ENCODE measurements around the gene UPF2. TPM values are rescaled to one million over a fixed set of nuclear protein-coding genes. Genes with fewer than 3 reads are reported as not detected.

Gene UPF2
- total RNA-seq, 1 experiment from 2014 or later, result 30.6 TPM

DNA sequence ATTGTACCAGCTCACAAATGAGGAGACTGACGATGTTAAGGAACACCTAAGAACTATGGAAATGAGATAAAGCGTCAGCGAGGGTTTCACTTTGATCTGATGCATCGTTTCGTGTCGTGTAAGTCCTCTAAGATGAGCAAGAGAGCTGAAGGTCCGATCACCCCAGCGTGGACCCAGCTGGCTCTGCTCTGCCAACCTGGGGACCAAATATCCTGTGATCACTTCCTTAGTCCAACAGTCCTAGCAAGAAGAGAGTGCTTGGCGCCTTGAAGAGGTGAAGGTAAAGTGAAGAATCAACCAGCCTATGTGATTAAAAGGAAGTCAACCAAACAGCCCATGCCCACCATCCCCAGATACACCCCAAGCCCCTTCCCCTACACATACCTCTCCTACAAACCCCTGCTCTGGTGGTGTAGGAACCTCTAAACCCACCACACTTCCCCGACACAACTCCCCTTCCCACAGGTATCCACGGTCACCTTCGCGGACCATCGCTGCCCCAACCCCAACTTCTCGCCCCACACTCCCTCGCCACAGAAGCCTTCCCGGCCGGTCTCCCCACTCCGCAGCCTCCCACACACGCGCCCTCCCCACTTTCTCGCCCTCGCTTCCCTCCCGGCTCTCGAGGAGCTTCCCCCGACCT, 722 bp downstream of the UPF2 start:
- POLR2A ChIA-PET (ENCODE audit: low non-redundant PET), result interaction anchor here (0.5 kb wide), 1 partner anchor 9 kb away, joined by 3 read pairs; no protein-coding TSS in a partner anchor
- Histone ChIP-seq H3K9me3 (ENCODE audit: low read depth, low read length, poor library complexity, severe bottlenecking) (no peaks in the 10 kb centered on the region), H3K27ac (ENCODE audit: low read depth, low read length, poor library complexity, severe bottlenecking) (peak overlapping the region; percentile 100), H3K4me1 (ENCODE audit: insufficient read depth, low read length, poor library complexity, severe bottlenecking) (peaks cover 14% of the 10 kb centered on the region), H3K4me3 (ENCODE audit: low read depth, low read length, poor library complexity, severe bottlenecking) (peak overlapping the region; percentile 99), H3K27me3 (replicated peaks; ENCODE audit: insufficient read depth, low read depth, low read length, poor library complexity) (no peaks in the 10 kb centered on the region), H3K36me3 (ENCODE audit: insufficient read depth, low read length, poor library complexity, severe bottlenecking) (no peaks in the 10 kb centered on the region)
- TF ChIP-seq, protein P1, sequence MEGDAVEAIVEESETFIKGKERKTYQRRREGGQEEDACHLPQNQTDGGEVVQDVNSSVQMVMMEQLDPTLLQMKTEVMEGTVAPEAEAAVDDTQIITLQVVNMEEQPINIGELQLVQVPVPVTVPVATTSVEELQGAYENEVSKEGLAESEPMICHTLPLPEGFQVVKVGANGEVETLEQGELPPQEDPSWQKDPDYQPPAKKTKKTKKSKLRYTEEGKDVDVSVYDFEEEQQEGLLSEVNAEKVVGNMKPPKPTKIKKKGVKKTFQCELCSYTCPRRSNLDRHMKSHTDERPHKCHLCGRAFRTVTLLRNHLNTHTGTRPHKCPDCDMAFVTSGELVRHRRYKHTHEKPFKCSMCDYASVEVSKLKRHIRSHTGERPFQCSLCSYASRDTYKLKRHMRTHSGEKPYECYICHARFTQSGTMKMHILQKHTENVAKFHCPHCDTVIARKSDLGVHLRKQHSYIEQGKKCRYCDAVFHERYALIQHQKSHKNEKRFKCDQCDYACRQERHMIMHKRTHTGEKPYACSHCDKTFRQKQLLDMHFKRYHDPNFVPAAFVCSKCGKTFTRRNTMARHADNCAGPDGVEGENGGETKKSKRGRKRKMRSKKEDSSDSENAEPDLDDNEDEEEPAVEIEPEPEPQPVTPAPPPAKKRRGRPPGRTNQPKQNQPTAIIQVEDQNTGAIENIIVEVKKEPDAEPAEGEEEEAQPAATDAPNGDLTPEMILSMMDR (conservative IDR thresholded peaks at IDR 0.05; ENCODE audit: low read depth, low read length), result no peak
- no peak for TF ChIP-seq EZH2 (IDR thresholded peaks at IDR 0.05; ENCODE audit: borderline replicate concordance, low read depth, low read length, poor library complexity, severe bottlenecking)
- intact Hi-C loops (cut with micrococcal nuclease; ENCODE audit: unreplicated experiment), result no loop called here
- CTCF ChIA-PET, result no interaction called here
- peak; percentile 15 for DNase-seq (ENCODE audit: low spot score)
- BruUV-seq (replicated peaks), result no TSS peak

GRCh38 chr10:12036073-12036655, 6.4 kb downstream of the UPF2 start:
- TF ChIP-seq, protein P1 (conservative IDR thresholded peaks at IDR 0.05; ENCODE audit: low read depth, low read length), result no peak
- no peak for TF ChIP-seq EZH2 (IDR thresholded peaks at IDR 0.05; ENCODE audit: borderline replicate concordance, low read depth, low read length, poor library complexity, severe bottlenecking)
- intact Hi-C loops (cut with micrococcal nuclease; ENCODE audit: unreplicated experiment), result no loop called here
- H3K9me3 ChIP-seq (ENCODE audit: low read depth, low read length, poor library complexity, severe bottlenecking), result no peaks in the 10 kb centered on the region
- no peak for DNase-seq (ENCODE audit: low spot score)
- no TSS peak for BruUV-seq (replicated peaks)
- CTCF ChIA-PET, result no interaction called here
- no peak overlapping the region for H3K4me3 ChIP-seq (ENCODE audit: low read depth, low read length, poor library complexity, severe bottlenecking)
- H3K36me3 ChIP-seq (ENCODE audit: insufficient read depth, low read length, poor library complexity, severe bottlenecking), result peaks cover 30% of the 10 kb centered on the region
- H3K4me1 ChIP-seq (ENCODE audit: insufficient read depth, low read length, poor library complexity, severe bottlenecking), result peaks cover 8% of the 10 kb centered on the region
- H3K27me3 ChIP-seq (replicated peaks; ENCODE audit: insufficient read depth, low read depth, low read length, poor library complexity), result no peaks in the 10 kb centered on the region
- no peak overlapping the region for H3K27ac ChIP-seq (ENCODE audit: low read depth, low read length, poor library complexity, severe bottlenecking)
- POLR2A ChIA-PET (ENCODE audit: low non-redundant PET), result no interaction called here

- BruUV-seq (replicated peaks), result no TSS peak
- ChIA-PET CTCF (no interaction called here), POLR2A (ENCODE audit: low non-redundant PET) (no interaction called here)
- Histone ChIP-seq H3K9me3 (ENCODE audit: low read depth, low read length, poor library complexity, severe bottlenecking) (no peaks in the 10 kb centered on the region), H3K27ac (ENCODE audit: low read depth, low read length, poor library complexity, severe bottlenecking) (no peak overlapping the region), H3K4me1 (ENCODE audit: insufficient read depth, low read length, poor library complexity, severe bottlenecking) (no peaks in the 10 kb centered on the region), H3K36me3 (ENCODE audit: insufficient read depth, low read length, poor library complexity, severe bottlenecking) (peaks cover 56% of the 10 kb centered on the region), H3K4me3 (ENCODE audit: low read depth, low read length, poor library complexity, severe bottlenecking) (no peak overlapping the region), H3K27me3 (replicated peaks; ENCODE audit: insufficient read depth, low read depth, low read length, poor library complexity) (no peaks in the 10 kb centered on the region)
- intact Hi-C loops (cut with micrococcal nuclease; ENCODE audit: unreplicated experiment), result no loop called here
- DNase-seq (ENCODE audit: low spot score), result no peak
- TF ChIP-seq, protein P1 (conservative IDR thresholded peaks at IDR 0.05; ENCODE audit: low read depth, low read length), result no peak
- no peak for TF ChIP-seq EZH2 (IDR thresholded peaks at IDR 0.05; ENCODE audit: borderline replicate concordance, low read depth, low read length, poor library complexity, severe bottlenecking)
Observed at GRCh38 chr10:12031404-12031803, 11.2 kb downstream of the UPF2 start.

Data from A673 (cell line).